C4-2B (cell line): Measurements from ENCODE around the gene MAGEA11.
"Not testable (repeated sequence)": the region's sequence is repeated elsewhere in the genome, so short reads cannot be mapped to it uniquely, and the experiment has no call there.

Experiments
- CTCF ChIP-seq: fragments of 450-650 bp; conservative IDR thresholded peaks from 2 replicates; pipeline ENCODE4 v1.5.1; 2017; ENCODE audit warnings: mild to moderate bottlenecking
- ZFX ChIP-seq: fragments of 450-650 bp; IDR thresholded peaks from 2 replicates; pipeline ENCODE4 v1.6.1; 2017

- not testable (repeated sequence) for TF ChIP-seq ZFX, CTCF
Measured at GRCh38 chrX:149721241-149721640, 9.4 kb downstream of the MAGEA11 start.
